K562 (cell line): ENCODE data around the gene SMIM17. TPM values are rescaled to one million over a fixed set of nuclear protein-coding genes. Genes with fewer than 3 reads are reported as not detected.

ENCODE experiments used
- AFF1 ChIP-seq, 2 experiments: fragments of 450-650 bp; IDR thresholded peaks; 2 replicates each; pipeline ENCODE4 v1.6.1; 2018; ENCODE audit warnings: mild to moderate bottlenecking in 2 of 2, low read depth in 1 of 2; ENCODE audit not compliant: partially characterized antibody in 2 of 2
- BRF1 ChIP-seq: IDR thresholded peaks from 3 replicates; pipeline ENCODE4 v1.6.1; 2011; ENCODE audit warnings: borderline replicate concordance, mild to moderate bottlenecking; ENCODE audit not compliant: insufficient read length; ENCODE audit errors: extremely low read depth
- CBX8 ChIP-seq: fragments of 200-600 bp; sonication (generic); IDR thresholded peaks from 2 replicates; pipeline ENCODE4 v1.6.1; 2012; ENCODE audit warnings: borderline replicate concordance, mixed run types, low read depth, mild to moderate bottlenecking, moderate library complexity, mixed read lengths, low read length, control low read depth, inconsistent platforms; ENCODE audit not compliant: poor library complexity, severe bottlenecking; ENCODE audit errors: extremely low read depth
- CREB3 ChIP-seq: fragments of 450-650 bp; conservative IDR thresholded peaks from 2 replicates; pipeline ENCODE4 v1.6.1; 2016; ENCODE audit warnings: missing genetic modification characterization, low read depth, mild to moderate bottlenecking, missing compliant biosample characterization, moderate library complexity
- ELF2 ChIP-seq: fragments of 250-450 bp; sonication (Bioruptor Pico); IDR thresholded peaks from 2 replicates; pipeline ENCODE4 v1.5.0; 2021; ENCODE audit warnings: mild to moderate bottlenecking
- ELK3 ChIP-seq: fragments of 450-650 bp; formaldehyde crosslinking; IDR thresholded peaks from 2 replicates; pipeline ENCODE4 v1.4.0; 2020; ENCODE audit warnings: mild to moderate bottlenecking
- HNRNPH1 ChIP-seq: fragments of 200-400 bp; formaldehyde crosslinking; optimal IDR thresholded peaks from 2 replicates; pipeline ENCODE3; 2017; ENCODE audit warnings: low read depth, mild to moderate bottlenecking, low read length, moderate library complexity
- IRF1 ChIP-seq: sonication (generic); formaldehyde crosslinking; IDR thresholded peaks from 2 replicates; pipeline ENCODE4 v1.8.0; 2022; ENCODE audit warnings: missing genetic modification reagents, mild to moderate bottlenecking, borderline replicate concordance
- RAD51 ChIP-seq: fragments of 450-650 bp; IDR thresholded peaks from 2 replicates; pipeline ENCODE4 v1.7.1; 2016; ENCODE audit warnings: low read depth, mild to moderate bottlenecking, borderline replicate concordance
- RNF219 ChIP-seq: fragments of 250-450 bp; sonication (Bioruptor Pico); IDR thresholded peaks from 2 replicates; pipeline ENCODE4 v1.5.0; 2022; ENCODE audit warnings: mild to moderate bottlenecking
- SIX5 ChIP-seq, 2 experiments: IDR thresholded peaks; 2 replicates each; pipeline ENCODE4 v1.6.1; 2011; ENCODE audit warnings: low read length in 2 of 2, borderline replicate concordance in 1 of 2, low read depth in 1 of 2, mild to moderate bottlenecking in 1 of 2, moderate library complexity in 1 of 2; ENCODE audit not compliant: insufficient read depth in 1 of 2
- SMAD1 ChIP-seq: fragments of 150-350 bp; IDR thresholded peaks from 2 replicates; pipeline ENCODE4 v1.6.1; 2014; ENCODE audit warnings: low read length, low read depth; ENCODE audit not compliant: partially characterized antibody
- SREBF2 ChIP-seq: sonication (generic); formaldehyde crosslinking; IDR thresholded peaks from 2 replicates; pipeline ENCODE4 v1.4.0; 2020; ENCODE audit warnings: mild to moderate bottlenecking, missing genetic modification reagents
- SUPT5H ChIP-seq: fragments of 450-650 bp; IDR thresholded peaks from 2 replicates; pipeline ENCODE4 v1.6.1; 2016
- ZEB2 ChIP-seq: fragments of 450-650 bp; IDR thresholded peaks from 2 replicates; pipeline ENCODE4 v1.6.1; 2016
- ZNF121 ChIP-seq: sonication (generic); formaldehyde crosslinking; conservative IDR thresholded peaks from 2 replicates; pipeline ENCODE4 v1.8.0; 2022; ENCODE audit warnings: missing genetic modification reagents
- ZNF644 ChIP-seq: fragments of 200-800 bp; sonication (Bioruptor generic); IDR thresholded peaks from 2 replicates; pipeline ENCODE4 v1.6.1; 2016; ENCODE audit warnings: low read depth, missing genetic modification characterization, missing compliant biosample characterization
- ZNF699 ChIP-seq: fragments of 250-450 bp; sonication (Bioruptor Pico); IDR thresholded peaks from 2 replicates; pipeline ENCODE4 v1.8.0; 2021; ENCODE audit warnings: mild to moderate bottlenecking, moderate library complexity; ENCODE audit not compliant: insufficient replicate concordance
- ZNF77 ChIP-seq: fragments of 250-450 bp; sonication (Bioruptor Pico); IDR thresholded peaks from 2 replicates; pipeline ENCODE4 v1.5.0; 2020
- polyA plus RNA-seq, 8 experiments: library from polyadenylated mRNA; depleted of rRNA in 4 of 8; stranded (reverse) in 5 of 8; unstranded in 3 of 8; fragments of >200 nt; fragmentation: Nextera tagmentation in 2 of 8; fragmentation: Illumina TruSeq in 1 of 8; extraction: Ambion mirVana in 2 of 8; extraction: Trizol in 1 of 8; gene quantifications; 2 replicates each; pipeline versions ENCODE4 v1.2.1 to v1.2.3, GENCODE V29; 2011 to 2014; ENCODE audit warnings: inconsistent platforms in 1 of 8, missing spikeins in 1 of 8
- total RNA-seq, 7 experiments: library from RNA; depleted of rRNA in 6 of 7; stranded (reverse); fragments of >200 nt in 6 of 7; fragmentation: Illumina TruSeq in 2 of 7; extraction: Trizol in 2 of 7; gene quantifications; 2 replicates each; pipeline versions ENCODE4 v1.2.1 to v1.2.3, GENCODE V29; 2011 to 2021; ENCODE audit warnings: low replicate concordance in 1 of 7

Gene SMIM17
- total and polyA plus RNA-seq, 9 of the 15 experiments (the other 6 are each of a cell fraction or from before 2014, with no cell fraction given) = not detected

GRCh38 chr19:56637976-56638555 lies 4.9 kb upstream of the SMIM17 start (continued):
- TF ChIP-seq CREB3 (tag) = no peak
- no peak for TF ChIP-seq IRF1 (CRISPR knock-in tag)
- TF ChIP-seq ELK3 = no peak
- TF ChIP-seq ZNF77 (CRISPR knock-in tag) = no peak
- TF ChIP-seq SUPT5H = no peak
- TF ChIP-seq ZNF644 (tag) = peak; percentile 84; the same call in 1 of the 2 replicates
- TF ChIP-seq ZNF699 (CRISPR knock-in tag) = no peak
- no peak for TF ChIP-seq BRF1
- no peak for TF ChIP-seq HNRNPH1
- TF ChIP-seq SIX5 (IDR thresholded peaks at IDR 0.05; ENCODE audit: borderline replicate concordance in 1 of 2, insufficient read depth in 1 of 2, low read depth in 1 of 2, low read length in 2 of 2) = no peak
- TF ChIP-seq CBX8 = no peak
- no peak for TF ChIP-seq SREBF2 (CRISPR knock-in tag)
- no peak for TF ChIP-seq ZNF121 (CRISPR knock-in tag)
- no peak for TF ChIP-seq SMAD1
- TF ChIP-seq ZEB2 = no peak
- TF ChIP-seq ELF2 = no peak
- no peak for TF ChIP-seq RAD51
- TF ChIP-seq AFF1 (IDR thresholded peaks at IDR 0.05; ENCODE audit: low read depth in 1 of 2, partially characterized antibody in 2 of 2) = peak in 1 of 2 experiments; percentile 99
- no peak for TF ChIP-seq RNF219
